Mesothelial cell of epicardium (in vitro differentiated cells): ENCODE measurements around the gene ERMP1. TPM values are rescaled to one million over a fixed set of nuclear protein-coding genes. Genes with fewer than 3 reads are reported as not detected.

Source experiments
- DNase-seq, 2 experiments: peaks; one replicate each; pipeline ENCODE4 v3.0.0; 2021; ENCODE audit warnings: low spot score in 2 of 2; ENCODE audit not compliant: unreplicated experiment in 2 of 2
- H3K27ac Mint-ChIP-seq: 2 replicates; pipeline ENCODE4 v1.8.0; 2021; ENCODE audit warnings: mixed read lengths
- H3K27me3 Mint-ChIP-seq: 2 replicates; pipeline ENCODE4 v1.8.0; 2021; ENCODE audit warnings: low read depth, mixed read lengths
- H3K36me3 Mint-ChIP-seq: 2 replicates; pipeline ENCODE4 v1.8.0; 2021; ENCODE audit warnings: mixed read lengths
- H3K4me1 Mint-ChIP-seq: 2 replicates; pipeline ENCODE4 v1.8.0; 2021; ENCODE audit warnings: mixed read lengths
- H3K4me3 Mint-ChIP-seq: 2 replicates; pipeline ENCODE4 v1.8.0; 2021; ENCODE audit warnings: mild to moderate bottlenecking, moderate library complexity, mixed read lengths
- H3K9me3 Mint-ChIP-seq: 2 replicates; pipeline ENCODE4 v1.8.0; 2021; ENCODE audit warnings: mixed read lengths
- CTCF ChIP-seq: fragments of 200-600 bp; sonication (generic); IDR thresholded peaks from one replicate; pipeline ENCODE4 v1.5.0; 2021; ENCODE audit warnings: antibody characterized with exemption; ENCODE audit not compliant: unreplicated experiment
- total RNA-seq: library from RNA; stranded (reverse); gene quantifications from 3 replicates; pipeline ENCODE4 v1.2.1, GENCODE V29; 2021

The ERMP1 gene
- total RNA-seq, 1 donor from 2014 or later = 25.2 TPM

GRCh38 chr9:5863092-5863746, 30.3 kb upstream of the ERMP1 start:
- Mint-ChIP-seq H3K4me3 (no peak overlapping the region), H3K4me1 (peaks cover 17% of the 10 kb centered on the region), H3K27ac (no peak overlapping the region), H3K36me3 (no peaks in the 10 kb centered on the region), H3K9me3 (no peaks in the 10 kb centered on the region), H3K27me3 (no peaks in the 10 kb centered on the region)
- TF ChIP-seq CTCF = no peak
- DNase-seq = no peak

DNA sequence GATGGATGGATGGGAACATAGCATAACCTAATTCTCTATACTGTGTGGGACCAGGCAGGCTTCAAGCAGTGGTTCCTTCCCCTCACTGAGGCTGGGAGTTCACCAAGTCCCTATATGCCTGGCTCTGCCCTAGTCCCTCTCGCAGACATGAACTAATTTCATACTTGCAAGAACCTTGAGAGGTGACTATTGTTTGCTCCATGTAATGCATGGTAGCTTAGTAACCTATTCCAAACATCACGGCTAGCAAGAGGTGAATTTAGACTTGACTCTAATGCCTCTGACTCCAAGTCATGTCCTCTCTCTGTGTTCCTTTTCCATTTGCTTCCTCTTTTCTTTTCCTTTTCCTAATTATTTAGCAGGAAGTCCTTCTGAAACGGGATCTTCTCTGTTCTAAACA, 25.9 kb upstream of the ERMP1 start:
- Mint-ChIP-seq H3K27me3 (no peaks in the 10 kb centered on the region), H3K4me3 (no peak overlapping the region), H3K27ac (no peak overlapping the region), H3K36me3 (no peaks in the 10 kb centered on the region), H3K9me3 (no peaks in the 10 kb centered on the region), H3K4me1 (peaks cover 5% of the 10 kb centered on the region)
- DNase-seq = no peak
- no peak for TF ChIP-seq CTCF

- Mint-ChIP-seq H3K36me3 (no peaks in the 10 kb centered on the region), H3K27ac (no peak overlapping the region), H3K9me3 (no peaks in the 10 kb centered on the region), H3K27me3 (no peaks in the 10 kb centered on the region), H3K4me1 (peaks cover 14% of the 10 kb centered on the region), H3K4me3 (no peak overlapping the region)
- no peak for DNase-seq
- TF ChIP-seq CTCF = no peak
Observed at GRCh38 chr9:5857928-5858327, 25.0 kb upstream of the ERMP1 start.

DNA sequence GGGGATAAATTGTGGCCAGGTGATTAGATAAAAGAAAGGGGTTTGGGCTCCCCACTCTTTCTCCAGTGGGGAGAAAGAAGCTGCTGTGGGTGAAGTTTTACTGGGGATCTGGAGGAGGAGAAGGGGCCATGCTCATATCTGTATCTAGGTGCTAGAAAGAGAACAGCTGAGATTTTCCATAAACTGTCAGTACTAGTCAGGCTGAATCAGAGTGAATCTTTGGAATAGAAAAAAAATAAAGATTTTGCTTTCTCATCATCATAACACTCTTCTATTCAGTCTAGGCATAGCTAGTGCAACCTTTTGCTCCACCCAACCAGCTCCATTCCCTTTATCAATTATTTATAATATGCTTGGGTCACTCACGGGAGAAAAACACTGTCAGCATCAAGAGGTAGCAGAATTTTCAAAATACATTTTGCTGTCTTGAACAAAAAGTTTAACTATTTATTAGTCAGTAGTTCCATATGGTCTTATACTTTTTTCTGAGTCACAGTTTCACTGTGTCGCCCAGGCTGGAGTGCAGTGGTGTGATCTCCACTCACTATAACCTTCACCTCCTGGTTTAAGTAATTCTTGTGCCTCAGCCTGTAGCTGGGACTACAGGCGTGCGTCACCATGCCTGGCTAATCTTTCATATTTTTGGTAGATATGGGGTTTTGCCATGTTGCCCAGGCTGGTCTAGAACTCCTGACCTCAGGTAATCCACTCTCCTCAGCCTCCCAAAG, 21.3 kb upstream of the ERMP1 start:
- Mint-ChIP-seq H3K36me3 (no peaks in the 10 kb centered on the region), H3K9me3 (no peaks in the 10 kb centered on the region), H3K4me3 (no peak overlapping the region), H3K27ac (no peak overlapping the region), H3K27me3 (no peaks in the 10 kb centered on the region), H3K4me1 (peaks cover 22% of the 10 kb centered on the region)
- no peak for DNase-seq
- TF ChIP-seq CTCF = no peak

DNA sequence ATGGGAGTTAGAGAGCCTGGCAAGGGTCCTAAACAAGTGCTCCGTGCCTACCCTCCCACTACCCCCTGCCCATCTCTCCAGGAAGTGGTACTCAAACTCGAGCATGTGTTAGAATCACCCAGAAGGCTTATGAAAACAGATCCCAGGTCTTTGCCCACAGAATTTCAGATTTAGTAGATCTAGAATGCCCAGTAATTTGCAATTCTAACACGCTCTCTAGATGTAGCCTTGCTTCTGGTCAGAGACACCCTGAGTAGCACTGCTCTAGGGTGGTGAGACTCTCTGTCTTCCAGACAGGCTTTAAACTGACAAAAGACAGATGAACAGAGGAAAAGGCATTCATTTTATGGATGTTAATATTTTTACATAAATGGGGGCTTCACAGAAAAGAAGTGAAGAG, 20.7 kb upstream of the ERMP1 start:
- no peak for TF ChIP-seq CTCF
- DNase-seq = no peak
- Mint-ChIP-seq H3K9me3 (no peaks in the 10 kb centered on the region), H3K4me1 (peaks cover 22% of the 10 kb centered on the region), H3K27me3 (no peaks in the 10 kb centered on the region), H3K36me3 (no peaks in the 10 kb centered on the region), H3K4me3 (no peak overlapping the region), H3K27ac (no peak overlapping the region)
